HG02642 (cell line): ENCODE data around the gene TNFAIP8.
"Not testable (repeated sequence)": the region's sequence is repeated elsewhere in the genome, so short reads cannot be mapped to it uniquely, and the experiment has no call there.

Experiments used
- ATAC-seq: cut with Tn5 transposase; IDR thresholded peaks from one replicate; pipeline ENCODE4 v1.9.1; 2021; ENCODE audit warnings: mild to moderate bottlenecking; ENCODE audit not compliant: unreplicated experiment, poor library complexity

Gene TNFAIP8

DNA sequence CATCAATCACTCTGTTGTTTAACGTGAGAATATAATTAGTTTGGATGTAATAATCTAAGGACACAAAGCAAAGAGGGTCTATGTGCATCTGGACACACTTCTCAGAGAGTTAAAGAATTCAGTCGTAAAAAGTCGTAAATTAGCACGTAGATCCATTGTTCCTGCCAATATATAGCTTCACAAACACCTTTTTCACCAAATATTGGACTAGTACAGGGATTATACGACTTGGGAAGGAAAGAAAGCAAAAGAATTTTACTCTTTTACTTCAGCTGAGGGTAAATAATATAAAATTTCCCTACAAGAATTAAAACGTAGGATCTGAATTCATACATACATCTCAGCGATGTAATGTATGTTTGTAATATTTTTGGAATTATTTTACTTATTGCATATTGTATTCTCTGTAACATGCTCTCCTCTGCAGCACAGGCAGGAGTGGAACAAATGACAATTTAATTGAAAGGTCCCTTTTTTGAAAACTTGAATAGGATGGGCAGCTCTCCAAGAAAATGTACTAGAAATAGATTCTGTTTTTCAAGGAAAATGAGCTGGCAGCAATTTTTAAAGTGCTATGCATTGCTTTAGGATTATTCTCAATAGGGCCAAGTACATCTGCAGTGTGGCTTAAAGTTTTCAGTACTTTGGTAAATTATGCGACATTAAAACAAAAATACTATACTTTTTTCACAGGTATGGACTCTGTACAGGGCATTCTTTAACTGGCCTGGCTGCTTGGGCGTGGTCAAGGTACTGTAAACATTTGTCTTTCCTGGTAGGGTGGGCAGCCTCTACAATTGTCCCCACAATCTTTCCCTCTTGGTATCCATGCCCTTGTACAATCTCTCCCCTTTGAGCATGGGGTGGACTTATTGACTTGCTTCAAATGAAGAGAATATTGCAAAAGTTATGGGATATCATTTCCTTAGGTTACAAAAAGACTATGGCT is 56.7 kb downstream of the TNFAIP8 start:
- no peak for ATAC-seq

DNA sequence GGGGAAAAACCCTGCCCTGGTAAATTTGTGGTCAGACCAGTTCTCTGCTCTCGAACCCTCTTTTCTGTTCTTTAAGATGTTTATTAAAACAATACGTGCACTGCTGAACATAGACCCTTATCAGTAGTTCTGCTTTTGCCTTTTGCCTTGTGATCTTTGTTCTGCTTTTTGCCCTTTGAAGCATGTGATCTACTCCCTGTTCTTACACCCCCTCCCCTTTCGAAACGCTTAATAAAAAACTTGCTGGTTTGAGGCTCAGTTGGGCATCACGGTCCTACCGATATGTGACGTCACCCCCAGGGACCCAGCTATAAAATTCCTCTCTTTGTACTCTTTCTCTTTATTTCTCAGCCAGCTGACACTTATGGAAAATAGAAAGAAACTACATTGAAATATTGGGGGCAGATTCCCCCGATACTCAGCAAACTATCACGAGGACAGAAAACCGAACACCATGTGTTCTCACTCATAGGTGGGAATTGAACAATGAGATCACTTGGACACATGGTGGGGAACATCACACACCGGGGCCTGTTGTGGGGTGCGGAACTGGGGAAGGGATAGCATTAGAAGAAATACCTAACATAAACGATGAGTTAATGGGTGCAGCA is 58.4 kb downstream of the TNFAIP8 start:
- not testable (repeated sequence) for ATAC-seq

DNA sequence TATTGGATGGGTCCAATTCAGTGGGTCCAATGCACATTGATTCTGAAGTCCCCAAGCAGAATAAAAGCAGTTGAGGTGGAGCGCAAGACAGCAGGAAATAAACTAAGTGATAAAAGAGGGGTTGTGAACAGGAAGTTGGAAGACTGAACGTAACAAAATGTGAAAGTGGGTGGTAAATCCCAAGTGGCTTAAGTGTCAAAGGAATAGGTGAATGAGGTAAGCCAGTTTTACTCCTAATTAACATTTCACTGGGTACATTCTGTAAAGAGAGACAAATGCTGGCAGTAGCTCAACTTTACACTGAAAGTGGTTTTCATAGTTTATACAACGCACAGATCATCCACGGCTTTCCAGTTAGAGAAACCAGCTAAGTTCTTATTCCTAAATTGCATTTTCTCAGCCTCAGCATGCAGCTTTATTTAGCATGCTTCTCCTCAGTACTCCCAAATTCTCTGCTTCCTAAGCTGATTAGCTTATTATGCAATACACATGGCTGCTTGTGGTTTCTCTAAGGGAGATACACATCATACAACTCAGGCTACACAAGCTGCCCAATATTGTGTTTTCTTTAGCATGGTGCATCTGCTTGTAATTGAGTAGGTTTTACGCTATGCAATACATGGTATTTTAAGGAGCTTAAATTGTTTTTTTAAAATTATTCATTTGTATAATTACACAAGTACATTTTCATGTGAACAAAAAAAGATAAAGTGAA is 62.2 kb downstream of the TNFAIP8 start:
- no peak for ATAC-seq

DNA sequence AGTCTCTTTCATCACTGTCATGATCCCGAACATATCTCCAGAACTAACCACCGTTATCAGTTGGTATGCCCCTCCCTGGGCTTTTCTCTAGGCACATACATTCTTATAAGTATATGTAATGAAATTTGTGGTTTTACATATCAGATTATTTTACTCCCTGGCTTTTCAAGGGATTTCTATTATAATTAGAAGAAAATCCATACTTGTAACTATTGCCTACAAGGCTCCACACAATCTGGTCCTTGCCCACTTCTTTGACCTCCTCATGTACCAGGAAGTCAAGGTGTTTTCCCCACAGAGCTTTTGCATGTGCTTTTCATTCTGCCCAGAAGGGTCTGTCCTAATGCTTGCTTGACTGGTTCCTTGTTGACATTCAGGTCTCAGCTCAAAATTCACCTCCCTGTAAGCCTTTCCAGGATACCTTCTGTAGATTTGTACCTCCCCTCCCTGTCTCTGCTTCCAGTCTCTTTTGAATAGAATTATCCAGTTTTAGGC is 62.8 kb downstream of the TNFAIP8 start:
- ATAC-seq, result no peak

DNA sequence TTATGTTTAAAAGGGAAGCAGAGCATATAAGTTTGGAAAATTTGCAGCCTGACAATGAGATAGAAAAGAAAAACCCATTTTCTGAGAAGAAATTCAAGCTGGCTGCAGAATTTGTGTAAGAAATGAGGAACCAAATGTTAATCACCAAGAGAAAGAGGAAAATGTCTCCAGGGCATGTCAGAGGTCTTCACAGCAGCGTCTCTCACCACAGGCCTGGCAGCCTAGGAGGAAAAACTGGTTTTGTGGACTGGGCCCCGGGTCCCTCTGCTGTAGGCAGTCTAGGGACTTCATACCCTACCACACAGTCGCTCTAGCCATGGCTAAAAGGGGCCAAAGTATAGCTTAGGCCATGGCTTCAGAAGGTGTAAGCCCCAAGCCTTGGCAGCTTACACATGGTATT is 64.3 kb downstream of the TNFAIP8 start:
- ATAC-seq, result no peak

DNA sequence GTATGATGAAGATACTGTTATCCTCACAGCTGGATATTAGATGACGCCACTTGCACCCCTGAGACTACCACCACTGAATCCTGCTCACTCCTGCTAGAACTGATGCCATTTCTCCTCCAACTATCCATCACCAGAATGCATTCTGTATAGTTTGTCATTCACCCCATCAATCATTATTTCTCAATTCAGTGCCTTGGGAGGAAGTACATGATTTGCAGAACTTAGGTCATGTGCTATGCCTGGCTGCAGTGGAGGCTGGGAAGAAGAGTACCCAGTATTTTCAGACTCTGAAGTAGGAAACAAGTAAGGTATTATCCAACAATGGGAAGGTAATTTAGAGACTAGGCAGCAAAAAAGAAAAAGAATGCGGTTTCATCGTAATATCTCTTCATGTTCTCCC is 70.2 kb downstream of the TNFAIP8 start:
- no peak for ATAC-seq

DNA sequence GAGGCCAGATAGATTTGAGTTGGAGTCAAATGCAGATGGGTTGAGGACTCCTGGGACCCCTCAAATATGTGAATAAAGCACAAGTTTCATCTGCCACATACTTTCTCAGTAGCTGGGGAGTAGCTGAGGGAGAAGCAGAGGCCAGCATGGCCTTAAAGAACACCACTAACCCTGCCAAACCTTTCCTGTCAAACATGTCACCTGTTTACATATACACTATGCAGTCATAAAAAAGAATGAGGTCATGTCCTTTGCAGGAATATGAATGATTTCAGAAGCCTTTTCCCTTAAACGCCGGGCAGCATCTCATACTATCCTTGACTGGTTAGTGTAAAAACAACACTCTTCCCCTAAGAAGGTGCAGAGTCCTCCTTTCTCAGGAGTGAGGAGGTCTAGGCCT is 71.2 kb downstream of the TNFAIP8 start:
- no peak for ATAC-seq

DNA sequence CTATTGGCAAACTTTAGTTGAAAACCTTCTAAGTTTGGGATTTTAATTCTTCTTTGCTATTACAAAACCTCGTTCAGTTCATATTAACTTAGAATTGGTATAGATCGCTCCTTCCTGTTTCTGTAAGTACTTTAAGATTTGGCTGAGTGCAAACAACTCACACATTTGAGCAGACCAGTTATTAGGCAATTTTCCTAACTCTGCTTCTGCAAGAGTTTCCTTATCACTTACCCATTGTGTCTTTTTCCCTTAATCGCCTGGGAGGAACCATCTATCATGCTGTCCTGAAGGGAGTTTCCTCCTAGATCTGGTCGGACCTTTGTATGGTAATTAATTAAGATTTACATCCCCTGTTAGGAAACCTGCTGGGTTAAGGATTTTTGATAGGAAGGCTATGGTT is 71.8 kb downstream of the TNFAIP8 start:
- not testable (repeated sequence) for ATAC-seq

DNA sequence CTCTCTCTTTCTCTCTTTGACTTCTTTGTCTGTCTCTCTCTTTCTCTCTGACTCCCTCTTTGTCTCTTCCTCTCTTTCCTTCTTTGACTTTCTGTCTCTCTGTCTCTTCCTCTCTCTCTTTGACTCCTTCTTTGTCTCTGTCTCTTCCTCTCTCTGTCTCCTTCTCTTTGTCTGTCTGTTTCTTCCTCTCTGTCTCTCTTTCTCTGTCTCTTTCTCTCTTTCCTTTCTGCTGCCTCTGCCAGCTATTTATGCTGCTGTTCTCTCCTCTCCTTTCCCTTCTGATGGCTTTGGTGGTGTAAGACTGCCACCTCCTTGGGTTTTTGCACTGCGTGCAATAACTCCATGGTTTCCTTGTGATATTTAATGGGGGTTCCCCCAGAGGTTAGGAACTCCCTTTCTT is 72.3 kb downstream of the TNFAIP8 start:
- ATAC-seq, result not testable (repeated sequence)

DNA sequence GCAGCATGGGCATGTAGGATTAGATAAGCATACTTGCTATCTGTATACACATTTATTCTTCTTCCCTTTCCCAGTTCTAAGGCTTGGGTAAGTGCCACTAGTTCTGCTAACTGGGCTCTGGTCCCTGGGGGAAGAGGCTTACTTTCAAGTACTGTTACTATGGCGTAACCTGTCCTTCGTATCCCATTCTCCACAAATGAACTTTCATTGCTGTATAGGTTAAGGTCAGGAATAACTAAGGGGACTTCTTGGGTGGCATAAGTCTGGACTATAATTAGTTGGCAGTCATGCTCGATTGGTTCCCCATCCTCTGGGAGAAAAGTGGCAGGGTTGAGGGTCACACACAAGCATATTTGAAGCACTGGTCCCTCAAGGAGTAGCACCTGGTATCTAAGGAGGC is 72.8 kb downstream of the TNFAIP8 start:
- ATAC-seq, result not testable (repeated sequence)

DNA sequence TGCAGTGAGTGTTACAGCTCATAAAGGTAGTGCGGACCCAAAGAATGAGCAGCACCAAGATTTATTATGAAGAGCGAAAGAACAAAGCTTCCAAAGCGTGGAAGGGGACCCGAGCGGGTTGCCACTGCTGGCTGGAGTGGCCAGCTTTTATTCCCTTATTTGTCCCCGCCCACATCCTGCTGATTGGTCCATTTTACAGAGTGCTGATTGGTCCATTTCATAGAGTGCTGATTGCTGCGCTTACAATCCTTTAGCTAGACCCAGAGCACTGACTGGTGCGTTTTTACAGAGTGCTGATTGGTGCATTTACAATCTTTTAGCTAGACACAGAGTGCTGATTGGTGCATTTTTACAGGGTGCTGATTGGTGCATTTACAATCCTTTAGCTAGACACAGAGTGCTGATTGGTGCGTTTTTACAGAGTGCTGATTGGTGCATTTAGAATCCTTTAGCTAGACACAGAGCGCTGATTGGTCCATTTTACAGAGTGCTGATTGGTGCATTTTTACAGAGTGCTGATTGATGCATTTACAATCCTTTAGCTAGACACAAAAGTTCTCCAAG is 76.9 kb downstream of the TNFAIP8 start:
- ATAC-seq, result not testable (repeated sequence)

DNA sequence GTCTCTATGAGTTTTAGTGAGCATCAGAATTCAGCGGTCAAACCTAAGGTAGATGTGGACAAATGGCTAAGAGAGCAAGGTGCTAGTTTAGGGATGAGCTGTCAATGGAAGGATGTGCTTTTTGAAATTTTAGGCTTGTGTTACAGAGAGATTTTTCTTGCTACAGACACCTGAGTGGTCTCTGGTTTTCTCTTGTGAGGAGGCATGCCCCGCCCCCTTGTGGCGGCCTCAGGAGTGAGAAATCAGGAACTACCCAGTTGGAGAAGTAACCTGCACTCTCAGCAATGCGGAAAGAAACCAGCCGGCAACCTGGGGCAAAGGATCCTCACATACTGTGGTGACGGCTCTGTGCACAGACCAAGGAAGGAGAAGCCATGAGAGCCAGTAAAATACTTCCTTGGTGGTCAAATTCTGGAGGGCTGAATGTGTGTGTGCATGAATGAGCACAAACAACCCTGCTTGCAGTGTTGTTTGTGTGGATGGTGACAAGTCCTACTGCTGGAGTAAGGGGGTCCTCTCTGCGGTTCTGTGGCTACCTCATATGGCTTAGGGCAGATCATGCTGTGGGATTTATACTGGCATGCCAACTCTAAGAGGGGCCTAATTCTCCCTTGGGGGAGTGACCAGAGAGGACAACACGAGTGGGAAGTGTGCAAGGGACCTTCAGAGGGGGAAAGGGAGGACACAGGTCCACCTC is 79.8 kb downstream of the TNFAIP8 start:
- ATAC-seq, result peak; percentile 84

DNA sequence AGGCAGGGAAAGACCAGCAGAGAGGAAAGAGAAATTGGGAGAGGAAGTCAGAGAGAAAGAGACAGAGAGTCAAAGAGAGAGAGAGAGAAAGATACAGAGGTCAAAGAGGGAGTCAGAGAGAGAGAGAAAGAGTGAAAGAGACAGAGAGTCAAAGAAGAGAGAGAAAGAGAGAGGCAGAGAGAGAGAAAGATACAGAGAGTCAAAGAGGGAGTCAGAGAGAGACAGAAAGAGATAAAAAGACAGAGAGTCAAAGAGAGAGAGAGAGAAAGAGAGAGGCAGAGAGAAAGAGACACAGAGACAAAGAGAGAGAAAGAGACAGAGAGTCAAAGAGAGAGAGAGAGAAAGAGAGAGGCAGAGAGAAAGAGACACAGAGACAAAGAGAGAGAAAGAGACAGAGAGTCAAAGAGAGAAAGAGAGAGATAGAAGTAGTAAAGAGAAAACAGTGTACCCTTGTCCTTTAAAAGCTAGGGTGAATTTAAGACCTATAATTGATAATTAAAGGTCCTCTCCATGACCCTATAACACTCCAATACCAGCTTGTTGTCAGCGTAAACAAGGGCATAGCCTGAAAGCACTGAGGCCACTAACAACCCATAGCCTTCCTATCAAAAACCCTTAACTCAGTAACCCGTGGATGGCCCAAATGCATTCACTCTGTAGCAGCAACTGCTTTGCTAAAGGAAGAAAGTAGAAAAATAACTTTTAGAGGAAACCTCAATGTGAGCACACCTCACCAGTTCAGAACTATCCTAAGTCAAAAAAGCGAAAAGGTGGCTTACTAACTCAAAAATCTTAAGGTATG is 82.2 kb downstream of the TNFAIP8 start:
- ATAC-seq, result not testable (repeated sequence)

DNA sequence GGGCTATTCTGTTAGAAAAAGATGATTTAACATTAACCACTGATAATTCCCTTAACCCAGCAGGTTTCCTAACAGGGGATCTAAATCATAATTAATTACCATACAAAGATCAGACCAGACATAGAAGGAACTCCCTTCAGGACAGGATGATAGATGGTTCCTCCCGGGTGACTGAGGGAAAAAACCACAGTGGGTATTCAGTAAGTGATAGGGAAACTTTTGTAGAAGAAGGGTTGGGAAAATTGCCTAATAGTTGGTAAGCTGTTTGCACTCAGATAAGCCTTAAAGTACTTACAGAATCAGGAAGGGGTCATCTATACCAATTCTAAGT is 82.7 kb downstream of the TNFAIP8 start:
- ATAC-seq, result not testable (repeated sequence)

DNA sequence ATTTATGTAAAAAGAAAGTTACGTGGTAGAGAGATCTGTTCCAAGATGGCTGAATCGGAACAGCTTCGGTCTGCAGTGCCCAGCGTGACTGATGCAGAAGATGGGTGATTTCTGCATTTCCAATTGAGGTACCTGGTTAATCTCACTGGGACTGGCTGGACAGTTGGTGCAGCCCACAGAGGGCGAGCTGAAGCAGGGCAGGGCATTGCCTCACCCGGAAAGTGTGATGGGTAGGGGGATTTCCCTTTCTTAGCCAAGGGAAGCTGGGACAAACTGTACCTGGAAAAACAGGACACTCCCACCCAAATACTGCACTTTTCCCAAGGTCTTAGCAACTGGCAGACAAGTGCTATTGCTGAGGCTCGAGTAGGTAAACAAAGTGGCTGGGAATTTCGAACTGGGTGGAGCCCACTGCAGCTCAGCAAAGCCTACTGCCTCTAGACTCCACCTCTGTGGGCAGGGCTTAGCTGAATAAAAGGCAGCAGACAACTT is 83.4 kb downstream of the TNFAIP8 start:
- ATAC-seq, result peak; percentile 66

DNA sequence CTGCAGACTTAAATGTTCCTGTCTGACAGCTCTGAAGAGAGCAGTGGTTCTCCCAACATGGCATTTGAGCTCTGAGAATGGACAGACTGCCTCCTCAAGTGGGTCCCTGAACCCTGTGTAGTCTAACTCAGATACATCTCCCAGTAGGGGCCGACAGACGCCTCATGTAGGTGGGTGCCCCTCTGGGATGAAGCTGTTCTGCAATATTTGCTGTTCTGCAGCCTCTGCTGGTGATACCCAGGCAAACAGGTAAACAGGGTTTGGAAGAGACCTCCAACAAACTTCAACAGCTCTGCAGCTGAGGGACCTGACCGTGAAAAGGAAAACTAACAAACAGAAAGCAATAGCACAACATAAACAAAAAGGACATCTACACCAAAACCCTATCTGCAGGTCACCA is 83.8 kb downstream of the TNFAIP8 start:
- peak; percentile 10 for ATAC-seq

DNA sequence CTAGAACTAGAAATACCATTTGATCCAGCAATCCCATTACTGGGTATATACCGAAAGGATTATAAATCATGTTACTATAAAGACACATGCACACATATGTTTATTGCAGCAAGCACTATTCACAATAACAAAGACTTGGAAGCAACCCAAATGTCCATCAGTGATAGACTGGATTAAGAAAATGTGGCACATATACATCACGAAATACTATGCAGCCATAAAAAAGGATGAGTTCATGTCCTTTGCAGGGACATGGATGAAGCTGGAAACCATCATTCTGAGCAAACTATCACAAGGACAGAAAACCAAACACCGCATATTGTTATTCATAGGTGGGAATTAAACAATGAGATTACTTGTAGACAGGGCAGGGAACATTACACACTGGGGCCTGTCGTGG is 88.8 kb downstream of the TNFAIP8 start:
- not testable (repeated sequence) for ATAC-seq

DNA sequence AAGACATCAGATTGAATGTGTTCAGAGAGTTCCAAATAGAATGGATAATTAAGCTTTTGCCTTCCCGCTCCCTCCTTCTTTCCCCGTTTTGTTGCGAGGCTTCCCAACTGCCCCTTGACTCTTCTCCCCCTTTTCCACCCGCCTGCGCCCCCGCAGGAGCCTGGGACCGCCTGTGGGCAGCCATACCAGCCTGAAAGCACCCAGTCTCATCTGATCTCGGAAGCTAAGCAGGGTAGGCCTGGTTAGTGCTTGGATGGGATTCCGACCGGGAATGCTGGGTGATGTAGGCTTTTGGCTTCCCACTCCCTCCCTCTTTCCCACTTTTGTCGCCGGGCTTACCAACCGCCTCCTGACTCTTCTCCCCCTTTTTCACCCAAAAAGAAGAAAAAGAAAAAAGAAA is 89.7 kb downstream of the TNFAIP8 start:
- no peak for ATAC-seq
